SK-N-SH (cell line): ENCODE measurements around the gene ALDH4A1. TPM values are rescaled to one million over a fixed set of nuclear protein-coding genes. Genes with fewer than 3 reads are reported as not detected.

Experiments used
- CTCF ChIA-PET: fragments of 300-600, 350-600 bp; formaldehyde crosslinking; extraction: SDS; loops from one replicate; lab custom pipeline; 2021; lab: Yijun Ruan, JAX
- POLR2A ChIA-PET: fragments of 350-600 bp; sonication (Branson Sonifier 250); formaldehyde crosslinking; extraction: SDS; loops from one replicate; lab custom pipeline; 2020; ENCODE audit warnings: antibody characterized with exemption, inconsistent platforms; lab: Yijun Ruan, JAX
- DNase-seq: peaks from one replicate; pipeline ENCODE4 v3.0.0; 2012
- H2AFZ ChIP-seq: fragments of 200-600 bp; sonication (generic); 2 replicates; pipeline ENCODE4 v1.8.1; 2016; ENCODE audit warnings: antibody characterized with exemption, mild to moderate bottlenecking, low read depth
- H3F3A ChIP-seq: fragments of 200-600 bp; sonication (generic); replicated peaks from 2 replicates; pipeline ENCODE3; 2016; ENCODE audit warnings: antibody characterized with exemption, mild to moderate bottlenecking; ENCODE audit not compliant: insufficient read depth
- H3K27ac ChIP-seq, 2 experiments: fragments of 200-500 bp in 1 of 2; fragments of 200-600 bp in 1 of 2; sonication (Bioruptor generic) in 1 of 2; sonication (generic), shearing (Covaris generic) in 1 of 2; 2 replicates each; pipeline versions ENCODE4 v1.5.1 to v1.6.1; 2014 to 2016; ENCODE audit warnings: low read depth in 2 of 2, inconsistent platforms in 1 of 2, low read length in 1 of 2, mild to moderate bottlenecking in 1 of 2, mixed read lengths in 1 of 2
- H3K27me3 ChIP-seq: fragments of 200-600 bp; sonication (generic), shearing (Covaris generic); 2 replicates; pipeline ENCODE4 v1.6.1; 2016; ENCODE audit warnings: mixed run types; ENCODE audit not compliant: insufficient read depth
- H3K36me3 ChIP-seq, 2 experiments: fragments of 200-500 bp in 1 of 2; fragments of 200-600 bp in 1 of 2; sonication (Bioruptor generic) in 1 of 2; sonication (generic) in 1 of 2; replicated peaks in 1 of 2; 2 replicates each; pipeline versions ENCODE3 to v1.5.1; 2014 to 2016; ENCODE audit warnings: low read length in 1 of 2, mild to moderate bottlenecking in 1 of 2; ENCODE audit not compliant: insufficient read depth in 2 of 2, control insufficient read depth in 1 of 2
- H3K4me1 ChIP-seq, 2 experiments: fragments of 200-500 bp in 1 of 2; fragments of 200-600 bp in 1 of 2; sonication (Bioruptor generic) in 1 of 2; sonication (generic), shearing (Covaris generic) in 1 of 2; 2 replicates each; pipeline versions ENCODE4 v1.5.1 to v1.6.1; 2014 to 2016; ENCODE audit warnings: low read depth in 1 of 2, low read length in 1 of 2, mixed run types in 1 of 2; ENCODE audit not compliant: insufficient read depth in 2 of 2, control insufficient read depth in 1 of 2
- H3K4me2 ChIP-seq: fragments of 200-600 bp; sonication (generic), shearing (Covaris generic); 2 replicates; pipeline ENCODE4 v1.6.1; 2017; ENCODE audit warnings: mixed run types
- H3K4me3 ChIP-seq, 2 experiments: fragments of 200-500 bp in 1 of 2; fragments of 200-600 bp in 1 of 2; sonication (Bioruptor generic) in 1 of 2; sonication (generic), shearing (Covaris generic) in 1 of 2; 2 replicates each; pipeline versions ENCODE4 v1.5.1 to v1.8.1; 2014 to 2016; ENCODE audit warnings: low read depth in 2 of 2, inconsistent platforms in 1 of 2, low read length in 1 of 2, mild to moderate bottlenecking in 1 of 2, mixed read lengths in 1 of 2, moderate library complexity in 1 of 2
- H3K79me2 ChIP-seq: fragments of 200-600 bp; sonication (generic); 2 replicates; pipeline ENCODE4 v1.8.1; 2017; ENCODE audit warnings: mild to moderate bottlenecking; ENCODE audit not compliant: insufficient read depth
- H3K9ac ChIP-seq: fragments of 200-600 bp; sonication (generic); 2 replicates; pipeline ENCODE4 v1.6.1; 2017; ENCODE audit warnings: mixed run types
- H3K9me2 ChIP-seq: fragments of 200-600 bp; sonication (generic); 2 replicates; pipeline ENCODE4 v1.6.1; 2017; ENCODE audit warnings: mixed run types
- H3K9me3 ChIP-seq: fragments of 200-600 bp; sonication (generic); 2 replicates; pipeline ENCODE4 v1.6.1; 2017; ENCODE audit warnings: mixed run types, mild to moderate bottlenecking, moderate library complexity
- H4K20me1 ChIP-seq: fragments of 200-600 bp; sonication (generic); 2 replicates; pipeline ENCODE4 v1.6.1; 2017; ENCODE audit warnings: mild to moderate bottlenecking, mixed run types; ENCODE audit not compliant: insufficient read depth
- EP300 ChIP-seq, 2 experiments: IDR thresholded peaks; 2 replicates each; pipeline versions ENCODE4 v1.4.0 to v1.6.1; 2012; ENCODE audit warnings: borderline replicate concordance in 1 of 2, low read depth in 1 of 2, low read length in 1 of 2
- EZH2phosphoT487 ChIP-seq: fragments of 200-600 bp; sonication (generic); IDR thresholded peaks from 2 replicates; pipeline ENCODE4 v1.6.1; 2017; ENCODE audit warnings: low read depth, mixed run types, mild to moderate bottlenecking, antibody characterized with exemption, moderate library complexity, borderline replicate concordance
- FOSL2 ChIP-seq: IDR thresholded peaks from 2 replicates; pipeline ENCODE4 v1.4.0; 2012; ENCODE audit warnings: low read depth, mild to moderate bottlenecking, moderate library complexity, borderline replicate concordance
- FOXJ3 ChIP-seq: sonication (generic); formaldehyde crosslinking; IDR thresholded peaks from 2 replicates; pipeline ENCODE4 v1.5.1; 2020; ENCODE audit warnings: mild to moderate bottlenecking, missing genetic modification reagents
- GABPA ChIP-seq: IDR thresholded peaks from 2 replicates; pipeline ENCODE4 v1.4.0; 2012; ENCODE audit warnings: low read depth, mild to moderate bottlenecking
- MXI1 ChIP-seq: IDR thresholded peaks from 2 replicates; pipeline ENCODE4 v1.6.1; 2012; ENCODE audit warnings: mild to moderate bottlenecking, low read depth, low read length, improper control_type of control experiment
- NFIC ChIP-seq: IDR thresholded peaks from 2 replicates; pipeline ENCODE4 v1.4.0; 2012; ENCODE audit warnings: borderline replicate concordance
- POLR2AphosphoS5 ChIP-seq: IDR thresholded peaks from 2 replicates; pipeline ENCODE4 v1.6.1; 2012; ENCODE audit warnings: low read depth, low read length
- RAD21 ChIP-seq: IDR thresholded peaks from 2 replicates; pipeline ENCODE4 v1.6.1; 2012; ENCODE audit warnings: mild to moderate bottlenecking, low read length
- RCOR1 ChIP-seq: fragments of 150-350 bp; IDR thresholded peaks from 2 replicates; pipeline ENCODE4 v1.6.1; 2017; ENCODE audit warnings: antibody characterized with exemption, low read length
- RFX5 ChIP-seq: IDR thresholded peaks from 2 replicates; pipeline ENCODE4 v1.6.1; 2012; ENCODE audit warnings: mild to moderate bottlenecking, improper control_type of control experiment, low read length
- RXRA ChIP-seq: IDR thresholded peaks from 2 replicates; pipeline ENCODE4 v1.4.0; 2012; ENCODE audit warnings: low read depth, mild to moderate bottlenecking, borderline replicate concordance
- SMC3 ChIP-seq: IDR thresholded peaks from 2 replicates; pipeline ENCODE4 v1.6.1; 2012; ENCODE audit warnings: low read depth, low read length, improper control_type of control experiment
- TCF12 ChIP-seq: IDR thresholded peaks from 2 replicates; pipeline ENCODE4 v1.4.0; 2012
- TEAD4 ChIP-seq: IDR thresholded peaks from 2 replicates; pipeline ENCODE4 v1.4.0; 2012; ENCODE audit warnings: mild to moderate bottlenecking, borderline replicate concordance; ENCODE audit not compliant: insufficient read depth
- WGBS: methylation state at CpG from one replicate; pipeline ENCODE4 v1.1.6; 2017; ENCODE audit warnings: low lambda C conversion rate; 5-methylcytosine and 5-hydroxymethylcytosine counted together
- polyA plus RNA-seq, 3 experiments: library from polyadenylated mRNA; depleted of rRNA; stranded (reverse); fragments of >200 nt; gene quantifications; 2 replicates each; pipeline ENCODE4 v1.2.3, GENCODE V29; 2012
- TF ChIP-seq, protein P1 (sequence below): IDR thresholded peaks from 2 replicates; pipeline ENCODE4 v1.6.1; 2012; ENCODE audit warnings: mild to moderate bottlenecking, low read depth, low read length, moderate library complexity
- TF ChIP-seq, protein P2 (sequence below): IDR thresholded peaks from 2 replicates; pipeline ENCODE4 v1.4.0; 2012; ENCODE audit warnings: low read depth
- TF ChIP-seq, protein P3 (sequence below): fragments of 150-350 bp; IDR thresholded peaks from 2 replicates; pipeline ENCODE4 v1.6.1; 2016; ENCODE audit warnings: mild to moderate bottlenecking, low read depth, low read length
- TF ChIP-seq, protein P4 (sequence below): IDR thresholded peaks from 2 replicates; pipeline ENCODE4; 2012

The ALDH4A1 gene
- polyA plus RNA-seq, 1 of the 3 experiments (the other 2 are of a cell fraction), result 18.5 TPM

DNA sequence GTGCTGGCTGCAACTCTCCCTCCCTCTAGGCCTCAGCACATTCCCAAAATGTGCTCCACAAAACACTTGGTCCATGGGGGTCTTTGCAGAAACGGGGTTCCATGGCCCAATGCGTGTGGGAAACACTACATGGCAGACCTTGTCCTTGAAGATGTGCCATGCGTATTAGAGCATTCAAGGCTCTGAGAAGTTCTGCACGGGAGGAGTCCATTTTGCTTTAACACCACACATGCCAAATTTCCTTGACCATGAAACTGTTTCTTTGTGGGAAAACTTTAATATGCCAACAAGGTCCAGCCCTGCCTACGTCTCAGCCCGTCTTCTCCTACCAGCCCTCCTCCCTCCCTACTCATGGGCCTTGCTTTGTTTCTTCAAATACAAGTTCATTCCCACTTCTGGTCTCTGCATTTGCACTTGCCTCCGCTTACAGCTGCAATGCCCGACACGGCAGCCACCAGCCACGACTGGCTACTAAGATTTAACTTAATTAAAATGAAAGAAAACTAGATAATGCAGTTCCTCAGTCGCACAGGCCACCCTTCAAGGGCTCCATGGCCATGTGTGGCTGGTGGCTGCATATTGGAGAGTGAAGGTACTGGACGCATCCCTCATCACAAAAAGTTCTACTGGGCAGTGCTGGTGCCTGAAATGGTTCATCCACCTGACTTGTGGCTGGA is 23.7 kb downstream of the ALDH4A1 start (continued):
- TF ChIP-seq, protein P1, sequence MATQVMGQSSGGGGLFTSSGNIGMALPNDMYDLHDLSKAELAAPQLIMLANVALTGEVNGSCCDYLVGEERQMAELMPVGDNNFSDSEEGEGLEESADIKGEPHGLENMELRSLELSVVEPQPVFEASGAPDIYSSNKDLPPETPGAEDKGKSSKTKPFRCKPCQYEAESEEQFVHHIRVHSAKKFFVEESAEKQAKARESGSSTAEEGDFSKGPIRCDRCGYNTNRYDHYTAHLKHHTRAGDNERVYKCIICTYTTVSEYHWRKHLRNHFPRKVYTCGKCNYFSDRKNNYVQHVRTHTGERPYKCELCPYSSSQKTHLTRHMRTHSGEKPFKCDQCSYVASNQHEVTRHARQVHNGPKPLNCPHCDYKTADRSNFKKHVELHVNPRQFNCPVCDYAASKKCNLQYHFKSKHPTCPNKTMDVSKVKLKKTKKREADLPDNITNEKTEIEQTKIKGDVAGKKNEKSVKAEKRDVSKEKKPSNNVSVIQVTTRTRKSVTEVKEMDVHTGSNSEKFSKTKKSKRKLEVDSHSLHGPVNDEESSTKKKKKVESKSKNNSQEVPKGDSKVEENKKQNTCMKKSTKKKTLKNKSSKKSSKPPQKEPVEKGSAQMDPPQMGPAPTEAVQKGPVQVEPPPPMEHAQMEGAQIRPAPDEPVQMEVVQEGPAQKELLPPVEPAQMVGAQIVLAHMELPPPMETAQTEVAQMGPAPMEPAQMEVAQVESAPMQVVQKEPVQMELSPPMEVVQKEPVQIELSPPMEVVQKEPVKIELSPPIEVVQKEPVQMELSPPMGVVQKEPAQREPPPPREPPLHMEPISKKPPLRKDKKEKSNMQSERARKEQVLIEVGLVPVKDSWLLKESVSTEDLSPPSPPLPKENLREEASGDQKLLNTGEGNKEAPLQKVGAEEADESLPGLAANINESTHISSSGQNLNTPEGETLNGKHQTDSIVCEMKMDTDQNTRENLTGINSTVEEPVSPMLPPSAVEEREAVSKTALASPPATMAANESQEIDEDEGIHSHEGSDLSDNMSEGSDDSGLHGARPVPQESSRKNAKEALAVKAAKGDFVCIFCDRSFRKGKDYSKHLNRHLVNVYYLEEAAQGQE, result no peak
- TF ChIP-seq RCOR1, result no peak

DNA sequence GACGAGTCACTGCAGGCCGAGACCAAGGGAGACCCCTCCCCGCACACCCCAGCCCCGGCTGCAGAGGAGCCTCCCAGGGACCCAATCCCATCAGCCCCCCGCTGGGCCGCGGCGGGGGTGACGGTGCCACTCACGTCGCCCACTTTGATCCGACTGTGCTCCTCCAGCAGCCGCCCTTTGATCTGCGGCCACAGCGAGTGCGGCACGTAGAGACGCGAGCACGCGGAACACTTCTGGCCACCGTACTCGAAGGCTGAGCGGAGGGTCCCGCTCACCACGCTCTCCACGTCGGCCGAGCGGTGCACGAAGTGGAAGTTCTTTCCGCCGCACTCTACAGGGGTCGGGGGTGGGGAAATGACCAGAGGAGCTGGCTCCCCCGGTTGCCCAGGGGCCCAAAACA is 25.1 kb downstream of the ALDH4A1 start:
- POLR2A ChIA-PET, result no interaction called here

More for the DNA sequence above, 25.1 kb downstream of the ALDH4A1 start:
- Histone ChIP-seq H3K4me2 (no peak overlapping the region), H3K9me2 (no peaks in the 10 kb centered on the region), H3K4me3 (no peak overlapping the region), H3K79me2 (no peaks in the 10 kb centered on the region), H3K27me3 (no peaks in the 10 kb centered on the region), H3K36me3 (no peaks in the 10 kb centered on the region), H3K9me3 (no peaks in the 10 kb centered on the region), H3K27ac (no peak overlapping the region), H2AFZ (no peak overlapping the region), H3K4me1 (peaks cover 0 to 8% of the 10 kb centered on the region in 2 experiments; a peak in 1 of 4 replicates), H3F3A (no peaks in the 10 kb centered on the region), H4K20me1 (no peaks in the 10 kb centered on the region), H3K9ac (no peak overlapping the region)
- 91% methylated on average over 24 of the region's 35 CpGs for WGBS
- TF ChIP-seq, protein P2, sequence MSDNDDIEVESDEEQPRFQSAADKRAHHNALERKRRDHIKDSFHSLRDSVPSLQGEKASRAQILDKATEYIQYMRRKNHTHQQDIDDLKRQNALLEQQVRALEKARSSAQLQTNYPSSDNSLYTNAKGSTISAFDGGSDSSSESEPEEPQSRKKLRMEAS, result no peak
- TF ChIP-seq SMC3 (no peak), RAD21 (no peak), EZH2phosphoT487 (no peak), FOSL2 (no peak), MXI1 (no peak), FOXJ3 (CRISPR knock-in tag) (no peak), TCF12 (no peak), EP300 (IDR thresholded peaks at IDR 0.05; ENCODE audit: borderline replicate concordance in 1 of 2, low read depth in 1 of 2, low read length in 1 of 2) (no peak), GABPA (no peak), NFIC (no peak), TEAD4 (no peak), RFX5 (no peak), RXRA (no peak), POLR2AphosphoS5 (no peak)
- TF ChIP-seq, protein P1, result no peak
- TF ChIP-seq, protein P3, sequence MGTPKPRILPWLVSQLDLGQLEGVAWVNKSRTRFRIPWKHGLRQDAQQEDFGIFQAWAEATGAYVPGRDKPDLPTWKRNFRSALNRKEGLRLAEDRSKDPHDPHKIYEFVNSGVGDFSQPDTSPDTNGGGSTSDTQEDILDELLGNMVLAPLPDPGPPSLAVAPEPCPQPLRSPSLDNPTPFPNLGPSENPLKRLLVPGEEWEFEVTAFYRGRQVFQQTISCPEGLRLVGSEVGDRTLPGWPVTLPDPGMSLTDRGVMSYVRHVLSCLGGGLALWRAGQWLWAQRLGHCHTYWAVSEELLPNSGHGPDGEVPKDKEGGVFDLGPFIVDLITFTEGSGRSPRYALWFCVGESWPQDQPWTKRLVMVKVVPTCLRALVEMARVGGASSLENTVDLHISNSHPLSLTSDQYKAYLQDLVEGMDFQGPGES, result no peak
- TF ChIP-seq, protein P4, sequence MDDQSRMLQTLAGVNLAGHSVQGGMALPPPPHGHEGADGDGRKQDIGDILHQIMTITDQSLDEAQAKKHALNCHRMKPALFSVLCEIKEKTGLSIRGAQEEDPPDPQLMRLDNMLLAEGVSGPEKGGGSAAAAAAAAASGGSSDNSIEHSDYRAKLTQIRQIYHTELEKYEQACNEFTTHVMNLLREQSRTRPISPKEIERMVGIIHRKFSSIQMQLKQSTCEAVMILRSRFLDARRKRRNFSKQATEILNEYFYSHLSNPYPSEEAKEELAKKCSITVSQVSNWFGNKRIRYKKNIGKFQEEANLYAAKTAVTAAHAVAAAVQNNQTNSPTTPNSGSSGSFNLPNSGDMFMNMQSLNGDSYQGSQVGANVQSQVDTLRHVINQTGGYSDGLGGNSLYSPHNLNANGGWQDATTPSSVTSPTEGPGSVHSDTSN, result no peak
- CTCF ChIA-PET, result interaction anchor here (1.1 to 25.9 kb wide), 5 partner anchors 36 to 296 kb away, joined by 3 to 350 read pairs (median 4); no protein-coding TSS in a partner anchor
- no peak for DNase-seq
